Measurements from ENCODE around the gene LRRC27.
"Not testable (repeated sequence)": the region's sequence is repeated elsewhere in the genome, so short reads cannot be mapped to it uniquely, and the experiment has no call there.

The LRRC27 gene

GRCh38 chr10:132317477-132317876 is 14.5 kb upstream of the LRRC27 start:
- H3K4me3 Mint-ChIP-seq; DNase-seq (ENCODE audit: low spot score); H3K9me3 Mint-ChIP-seq; H3K27ac Mint-ChIP-seq; H3K27me3 Mint-ChIP-seq (ENCODE audit: low read depth); H3K36me3 Mint-ChIP-seq (ENCODE audit: low read depth): not testable (repeated sequence)
- peaks cover 18% of the 10 kb centered on the region for H3K4me1 Mint-ChIP-seq (ENCODE audit: low read depth)

DNA sequence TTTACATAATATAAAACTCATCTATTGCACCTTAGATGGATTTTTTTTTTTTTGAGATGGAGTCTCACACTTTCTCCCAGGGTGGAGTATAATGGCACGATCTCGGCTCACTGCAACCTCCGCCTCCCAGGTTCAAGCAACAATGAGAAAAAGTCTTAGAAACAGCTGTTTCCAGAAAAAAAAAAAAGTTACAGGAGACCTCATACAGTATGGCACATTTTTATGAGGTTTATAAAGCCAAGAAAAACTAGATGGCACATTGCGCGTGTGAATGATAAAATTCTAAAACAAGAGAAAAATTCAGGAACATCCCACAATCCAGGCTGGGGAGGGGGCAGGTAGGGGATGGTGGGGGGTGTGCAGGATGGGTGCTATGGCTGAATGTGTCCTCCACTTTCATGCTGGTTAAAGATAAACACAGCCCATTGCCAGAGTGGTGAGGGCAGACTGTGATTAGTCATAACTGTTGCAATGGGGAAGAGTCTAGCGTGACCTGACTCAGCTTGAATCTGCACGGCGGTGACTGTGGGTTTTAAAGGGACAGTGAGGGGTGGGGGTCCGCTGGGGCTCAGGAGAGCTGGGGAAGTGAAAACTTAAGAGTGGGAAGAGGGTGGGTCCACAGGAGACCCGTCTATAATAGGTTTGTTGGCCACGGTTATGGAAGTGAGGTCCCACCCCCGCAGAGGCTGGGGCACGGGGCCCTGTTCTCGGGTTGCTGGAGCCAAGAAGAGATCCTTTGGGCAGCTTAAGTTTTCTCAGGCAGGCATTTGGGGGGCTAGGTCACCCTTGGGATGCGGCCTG is 11.9 kb upstream of the LRRC27 start:
- peak; percentile 53 for DNase-seq (ENCODE audit: low spot score)
- Mint-ChIP-seq H3K36me3 (ENCODE audit: low read depth) (peaks cover 18% of the 10 kb centered on the region), H3K27me3 (ENCODE audit: low read depth) (peaks cover 2% of the 10 kb centered on the region), H3K9me3 (no peaks in the 10 kb centered on the region), H3K4me3 (peak overlapping the region; percentile 9), H3K27ac (peak overlapping the region; percentile 69), H3K4me1 (ENCODE audit: low read depth) (peaks cover 30% of the 10 kb centered on the region)

DNA sequence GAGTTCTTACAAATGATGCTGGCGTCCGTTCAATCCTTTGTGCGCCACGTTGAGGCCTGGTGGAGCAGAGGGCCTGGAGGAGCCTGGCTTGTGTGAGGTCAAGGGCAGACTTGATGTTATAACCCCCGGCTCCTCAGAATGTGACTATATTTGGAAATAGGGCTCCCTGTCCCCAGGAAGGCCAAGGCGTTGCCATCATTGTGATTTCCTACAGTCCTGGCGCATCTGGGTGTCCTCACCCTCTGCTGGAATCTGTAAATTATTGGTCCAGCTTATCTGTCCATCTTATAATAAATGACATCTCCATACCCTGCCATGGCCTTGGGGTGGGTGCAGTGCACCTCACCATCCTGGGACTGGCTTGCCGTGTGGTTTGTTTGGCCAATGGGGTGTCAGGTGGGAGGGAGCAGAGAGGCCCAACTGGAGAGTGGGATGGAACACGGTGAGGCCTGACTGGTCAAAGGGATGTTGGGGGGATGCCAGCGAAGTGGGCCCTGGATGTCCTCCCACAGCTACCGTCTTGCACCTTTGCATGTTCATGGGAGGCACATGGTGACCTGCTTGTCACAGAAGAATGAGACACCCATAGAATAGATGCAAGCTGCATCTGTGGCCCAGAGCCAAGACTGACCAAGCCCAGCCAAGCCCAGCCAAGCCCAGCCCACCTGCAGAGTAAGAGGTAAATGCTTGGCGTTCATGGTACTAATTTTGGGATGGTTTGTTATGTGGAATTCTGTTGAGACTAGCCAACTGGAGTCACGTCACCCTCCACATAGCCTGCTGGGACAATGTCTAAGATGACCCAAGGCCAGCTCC is 11.1 kb upstream of the LRRC27 start:
- H3K27ac Mint-ChIP-seq, result no peak overlapping the region
- peaks cover 32% of the 10 kb centered on the region for H3K4me1 Mint-ChIP-seq (ENCODE audit: low read depth)
- H3K27me3 Mint-ChIP-seq (ENCODE audit: low read depth), result no peaks in the 10 kb centered on the region
- DNase-seq (ENCODE audit: low spot score), result no peak
- peaks cover 24% of the 10 kb centered on the region for H3K36me3 Mint-ChIP-seq (ENCODE audit: low read depth)
- H3K9me3 Mint-ChIP-seq, result no peaks in the 10 kb centered on the region
- H3K4me3 Mint-ChIP-seq, result no peak overlapping the region

GRCh38 chr10:132321726-132322125 is 10.3 kb upstream of the LRRC27 start:
- Mint-ChIP-seq H3K36me3 (ENCODE audit: low read depth) (peaks cover 32% of the 10 kb centered on the region), H3K4me1 (ENCODE audit: low read depth) (peaks cover 33% of the 10 kb centered on the region), H3K27ac (no peak overlapping the region), H3K27me3 (ENCODE audit: low read depth) (no peaks in the 10 kb centered on the region), H3K4me3 (no peak overlapping the region), H3K9me3 (no peaks in the 10 kb centered on the region)
- DNase-seq (ENCODE audit: low spot score), result no peak

DNA sequence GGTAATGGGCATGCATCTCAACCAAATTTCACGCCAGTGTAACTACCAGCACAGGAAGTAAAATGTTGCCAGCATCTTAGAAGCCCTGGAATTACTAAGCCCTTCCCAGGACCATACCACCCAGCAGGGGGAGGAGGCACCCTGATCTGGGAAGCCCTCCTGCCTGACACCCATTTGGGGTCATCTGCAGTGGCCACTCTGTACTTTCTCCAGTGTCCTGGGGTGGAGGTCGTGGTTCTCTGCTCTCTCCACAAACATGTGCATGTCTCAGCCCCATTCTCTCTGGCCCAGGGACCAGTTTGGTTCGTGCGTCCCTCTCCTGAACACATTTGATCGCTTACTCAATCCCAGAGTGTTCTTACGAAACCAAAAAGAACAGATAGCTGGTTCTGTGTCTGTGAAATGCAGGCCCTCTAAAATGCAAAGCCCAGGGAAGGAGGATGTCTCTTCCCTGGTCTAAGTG is 9.4 kb upstream of the LRRC27 start:
- H3K27ac Mint-ChIP-seq, result no peak overlapping the region
- peaks cover 38% of the 10 kb centered on the region for H3K36me3 Mint-ChIP-seq (ENCODE audit: low read depth)
- no peak overlapping the region for H3K4me3 Mint-ChIP-seq
- no peak for DNase-seq (ENCODE audit: low spot score)
- H3K9me3 Mint-ChIP-seq, result no peaks in the 10 kb centered on the region
- H3K4me1 Mint-ChIP-seq (ENCODE audit: low read depth), result peaks cover 36% of the 10 kb centered on the region
- H3K27me3 Mint-ChIP-seq (ENCODE audit: low read depth), result no peaks in the 10 kb centered on the region

DNA sequence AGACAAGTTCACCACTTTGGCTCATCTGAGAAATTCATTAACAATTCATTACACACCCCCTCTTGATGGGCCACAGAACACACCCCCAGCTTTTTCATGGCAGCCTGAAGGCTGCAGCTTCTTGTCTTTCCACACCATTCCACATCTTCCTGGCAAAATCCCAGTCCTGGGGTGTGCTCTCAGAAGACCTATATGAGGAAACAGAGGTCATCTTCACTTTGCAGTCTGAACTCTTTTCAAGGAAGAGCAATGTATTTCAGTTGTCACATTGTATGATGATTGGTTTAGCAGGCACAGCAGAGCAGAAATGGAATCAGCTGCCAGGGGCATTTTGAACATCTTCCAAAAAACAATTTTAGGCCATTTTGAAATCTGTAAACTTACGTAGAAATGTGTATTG is 7.8 kb upstream of the LRRC27 start:
- no peak overlapping the region for H3K27ac Mint-ChIP-seq
- peaks cover 49% of the 10 kb centered on the region for H3K4me1 Mint-ChIP-seq (ENCODE audit: low read depth)
- H3K4me3 Mint-ChIP-seq, result no peak overlapping the region
- peaks cover 50% of the 10 kb centered on the region for H3K36me3 Mint-ChIP-seq (ENCODE audit: low read depth)
- no peak for DNase-seq (ENCODE audit: low spot score)
- H3K27me3 Mint-ChIP-seq (ENCODE audit: low read depth), result no peaks in the 10 kb centered on the region
- no peaks in the 10 kb centered on the region for H3K9me3 Mint-ChIP-seq

GRCh38 chr10:132326344-132326889 is 5.6 kb upstream of the LRRC27 start:
- no peak for DNase-seq (ENCODE audit: low spot score)
- Mint-ChIP-seq H3K27me3 (ENCODE audit: low read depth) (no peaks in the 10 kb centered on the region), H3K4me1 (ENCODE audit: low read depth) (peaks cover 48% of the 10 kb centered on the region), H3K9me3 (no peaks in the 10 kb centered on the region), H3K36me3 (ENCODE audit: low read depth) (peaks cover 64% of the 10 kb centered on the region), H3K27ac (peak overlapping the region; percentile 9), H3K4me3 (no peak overlapping the region)

GRCh38 chr10:132326925-132327324 is 5.1 kb upstream of the LRRC27 start:
- peaks cover under 1% of the 10 kb centered on the region for H3K27me3 Mint-ChIP-seq (ENCODE audit: low read depth)
- peak; percentile 51 for DNase-seq (ENCODE audit: low spot score)
- H3K9me3 Mint-ChIP-seq, result no peaks in the 10 kb centered on the region
- H3K4me1 Mint-ChIP-seq (ENCODE audit: low read depth), result peaks cover 45% of the 10 kb centered on the region
- peak overlapping the region; percentile 43 for H3K27ac Mint-ChIP-seq
- no peak overlapping the region for H3K4me3 Mint-ChIP-seq
- H3K36me3 Mint-ChIP-seq (ENCODE audit: low read depth), result peaks cover 66% of the 10 kb centered on the region

DNA sequence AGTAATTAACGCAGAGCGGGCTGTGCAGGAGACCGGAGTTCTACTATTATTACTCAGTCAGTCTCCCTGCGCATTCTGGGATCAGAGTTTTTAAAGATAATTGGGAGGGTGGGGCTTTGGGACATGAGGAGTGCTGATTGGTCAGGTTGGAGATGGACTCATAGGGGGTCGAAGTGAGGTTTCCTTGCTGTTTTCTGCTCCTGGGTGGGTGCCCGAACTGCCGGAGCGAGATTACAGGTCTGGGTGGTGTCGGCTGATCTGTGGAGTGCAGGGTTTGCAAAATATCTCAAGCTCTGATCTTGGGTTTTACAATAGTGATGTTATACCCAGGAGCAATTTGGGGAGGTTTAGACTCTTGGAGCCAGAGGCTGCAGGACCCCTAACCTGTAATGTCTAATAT is 3.9 kb upstream of the LRRC27 start:
- Mint-ChIP-seq H3K36me3 (ENCODE audit: low read depth) (peaks cover 64% of the 10 kb centered on the region), H3K27me3 (ENCODE audit: low read depth) (peaks cover 2% of the 10 kb centered on the region), H3K4me1 (ENCODE audit: low read depth) (peaks cover 49% of the 10 kb centered on the region), H3K27ac (no peak overlapping the region), H3K4me3 (peak overlapping the region; percentile 24), H3K9me3 (no peaks in the 10 kb centered on the region)
- DNase-seq (ENCODE audit: low spot score), result no peak

DNA sequence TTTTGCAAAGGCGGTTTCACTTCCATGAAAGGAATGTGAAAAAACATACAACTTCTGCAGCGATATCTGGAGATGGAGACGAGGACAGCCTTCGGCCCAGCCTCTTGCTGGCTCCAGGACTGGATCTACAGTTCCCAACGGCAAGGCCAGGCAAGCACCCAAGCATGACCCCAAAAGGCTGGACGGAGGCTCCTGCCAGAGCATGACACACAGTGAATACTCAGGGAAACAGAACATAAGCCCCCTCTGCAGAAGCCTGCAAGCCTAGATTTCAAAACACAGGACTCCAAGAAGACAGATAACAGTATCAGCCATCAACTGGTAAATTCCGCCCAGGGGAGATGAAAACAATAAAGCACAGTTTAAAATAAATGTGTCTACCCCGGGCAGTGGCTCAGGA is 3.3 kb upstream of the LRRC27 start:
- H3K27ac Mint-ChIP-seq, result peak overlapping the region; percentile 49
- H3K4me3 Mint-ChIP-seq, result peak overlapping the region; percentile 61
- peaks cover 52% of the 10 kb centered on the region for H3K4me1 Mint-ChIP-seq (ENCODE audit: low read depth)

GRCh38 chr10:132329565-132330485 is 2.2 kb upstream of the LRRC27 start:
- peaks cover 53% of the 10 kb centered on the region for H3K36me3 Mint-ChIP-seq (ENCODE audit: low read depth)

More for the DNA sequence above, 3.3 kb upstream of the LRRC27 start:
- H3K9me3 Mint-ChIP-seq, result no peaks in the 10 kb centered on the region
- H3K36me3 Mint-ChIP-seq (ENCODE audit: low read depth), result peaks cover 57% of the 10 kb centered on the region
- H3K27me3 Mint-ChIP-seq (ENCODE audit: low read depth), result peaks cover 2% of the 10 kb centered on the region
- no peak for DNase-seq (ENCODE audit: low spot score)

DNA sequence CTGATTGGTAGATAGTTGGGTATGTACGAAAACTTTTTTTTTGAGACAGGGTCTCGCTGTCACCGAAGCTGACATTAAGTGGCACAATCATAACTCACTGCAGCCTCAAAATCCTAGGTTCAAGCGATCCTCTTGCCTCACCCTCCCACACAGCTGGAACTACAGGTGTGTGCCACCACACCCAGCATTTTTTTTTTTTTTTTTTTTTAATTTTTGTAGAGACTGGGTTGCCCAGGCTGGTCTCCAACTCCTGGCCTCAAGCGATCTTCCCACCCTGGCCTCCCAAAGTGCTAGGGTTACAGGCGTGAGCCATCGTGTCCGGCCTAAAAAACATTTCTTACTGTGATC is 1.5 kb upstream of the LRRC27 start:
- Mint-ChIP-seq H3K9me3 (no peaks in the 10 kb centered on the region), H3K36me3 (ENCODE audit: low read depth) (peaks cover 48% of the 10 kb centered on the region), H3K27me3 (ENCODE audit: low read depth) (peaks cover 2% of the 10 kb centered on the region), H3K4me3 (peak overlapping the region; percentile 95), H3K4me1 (ENCODE audit: low read depth) (peaks cover 45% of the 10 kb centered on the region), H3K27ac (peak overlapping the region; percentile 89)
- no peak for DNase-seq (ENCODE audit: low spot score)

More at GRCh38 chr10:132329565-132330485, 2.2 kb upstream of the LRRC27 start:
- H3K27ac Mint-ChIP-seq, result peak overlapping the region; percentile 89
- H3K27me3 Mint-ChIP-seq (ENCODE audit: low read depth), result peaks cover 2% of the 10 kb centered on the region
- H3K4me3 Mint-ChIP-seq, result peak overlapping the region; percentile 95
- H3K9me3 Mint-ChIP-seq, result no peaks in the 10 kb centered on the region
- peak; percentile 39 for DNase-seq (ENCODE audit: low spot score)
- H3K4me1 Mint-ChIP-seq (ENCODE audit: low read depth), result peaks cover 49% of the 10 kb centered on the region

GRCh38 chr10:132332433-132332754 is 401 bp downstream of the LRRC27 start:
- Mint-ChIP-seq H3K36me3 (ENCODE audit: low read depth) (peaks cover 30% of the 10 kb centered on the region), H3K9me3 (no peaks in the 10 kb centered on the region), H3K4me1 (ENCODE audit: low read depth) (peaks cover 45% of the 10 kb centered on the region), H3K4me3 (peak overlapping the region; percentile 95), H3K27ac (peak overlapping the region; percentile 93), H3K27me3 (ENCODE audit: low read depth) (peaks cover 2% of the 10 kb centered on the region)
- DNase-seq (ENCODE audit: low spot score), result no peak
